ENCODE data around the gene NDUFA13. TPM values are rescaled to one million over a fixed set of nuclear protein-coding genes. Genes with fewer than 3 reads are reported as not detected.

Gene NDUFA13
- total RNA-seq, 1 experiment from 2014 or later, result 157 TPM

- in situ Hi-C loops (cut with HindIII; ENCODE audit: low pct_unique_long_range_greater_than_20kb, low sequenced_read_pairs), result no loop called here
- DNase-seq (ENCODE audit: low read depth, low spot score), result no peak
These were observed 13.0 kb upstream of the NDUFA13 start for GRCh38 chr19:19502808-19503602.

- no peak for DNase-seq (ENCODE audit: low read depth, low spot score)
- in situ Hi-C loops (cut with HindIII; ENCODE audit: low pct_unique_long_range_greater_than_20kb, low sequenced_read_pairs), result no loop called here
These were observed 11.0 kb upstream of the NDUFA13 start for GRCh38 chr19:19504754-19505668.

- in situ Hi-C loops (cut with HindIII; ENCODE audit: low pct_unique_long_range_greater_than_20kb, low sequenced_read_pairs), result no loop called here
- no peak for DNase-seq (ENCODE audit: low read depth, low spot score)
These were observed 10.2 kb upstream of the NDUFA13 start for GRCh38 chr19:19505669-19506326.

- DNase-seq (ENCODE audit: low read depth, low spot score), result no peak
- in situ Hi-C loops (cut with HindIII; ENCODE audit: low pct_unique_long_range_greater_than_20kb, low sequenced_read_pairs), result no loop called here
These were observed 9.4 kb upstream of the NDUFA13 start for GRCh38 chr19:19506592-19506991.

- in situ Hi-C loops (cut with HindIII; ENCODE audit: low pct_unique_long_range_greater_than_20kb, low sequenced_read_pairs), result no loop called here
- no peak for DNase-seq (ENCODE audit: low read depth, low spot score)
These were observed 8.7 kb upstream of the NDUFA13 start for GRCh38 chr19:19507354-19507753.

GRCh38 chr19:19508217-19508616 lies 7.8 kb upstream of the NDUFA13 start:
- in situ Hi-C loops (cut with HindIII; ENCODE audit: low pct_unique_long_range_greater_than_20kb, low sequenced_read_pairs), result no loop called here
- no peak for DNase-seq (ENCODE audit: low read depth, low spot score)

- in situ Hi-C loops (cut with HindIII; ENCODE audit: low pct_unique_long_range_greater_than_20kb, low sequenced_read_pairs), result no loop called here
- no peak for DNase-seq (ENCODE audit: low read depth, low spot score)
These were observed 5.6 kb upstream of the NDUFA13 start for GRCh38 chr19:19510432-19510831.

- in situ Hi-C loops (cut with HindIII; ENCODE audit: low pct_unique_long_range_greater_than_20kb, low sequenced_read_pairs), result no loop called here
- no peak for DNase-seq (ENCODE audit: low read depth, low spot score)
These were observed 2.3 kb upstream of the NDUFA13 start for GRCh38 chr19:19513682-19514081.

- no peak for DNase-seq (ENCODE audit: low read depth, low spot score)
- in situ Hi-C loops (cut with HindIII; ENCODE audit: low pct_unique_long_range_greater_than_20kb, low sequenced_read_pairs), result no loop called here
These were observed 1.8 kb upstream of the NDUFA13 start for GRCh38 chr19:19514215-19514657.

GRCh38 chr19:19514881-19515641 lies 964 bp upstream of the NDUFA13 start, which contains the start of gene TSSK6:
Gene TSSK6 (minus strand): TSS chr19:19515548. CDS start chr19:19515427, 121 bp downstream.
- DNase-seq (ENCODE audit: low read depth, low spot score), result no peak
- in situ Hi-C loops (cut with HindIII; ENCODE audit: low pct_unique_long_range_greater_than_20kb, low sequenced_read_pairs), result no loop called here

GRCh38 chr19:19517235-19517619 lies 1.2 kb downstream of the NDUFA13 start:
- in situ Hi-C loops (cut with HindIII; ENCODE audit: low pct_unique_long_range_greater_than_20kb, low sequenced_read_pairs), result no loop called here
- no peak for DNase-seq (ENCODE audit: low read depth, low spot score)

GRCh38 chr19:19520989-19521388 lies 5.0 kb downstream of the NDUFA13 start:
- in situ Hi-C loops (cut with HindIII; ENCODE audit: low pct_unique_long_range_greater_than_20kb, low sequenced_read_pairs), result no loop called here
- DNase-seq (ENCODE audit: low read depth, low spot score), result no peak

- no peak for DNase-seq (ENCODE audit: low read depth, low spot score)
- in situ Hi-C loops (cut with HindIII; ENCODE audit: low pct_unique_long_range_greater_than_20kb, low sequenced_read_pairs), result no loop called here
These were observed 7.2 kb downstream of the NDUFA13 start for GRCh38 chr19:19523177-19523576.

- in situ Hi-C loops (cut with HindIII; ENCODE audit: low pct_unique_long_range_greater_than_20kb, low sequenced_read_pairs), result no loop called here
- no peak for DNase-seq (ENCODE audit: low read depth, low spot score)
These were observed 8.0 kb downstream of the NDUFA13 start for GRCh38 chr19:19524053-19524452.

GRCh38 chr19:19525611-19526380 lies 9.8 kb downstream of the NDUFA13 start:
- no peak for DNase-seq (ENCODE audit: low read depth, low spot score)
- in situ Hi-C loops (cut with HindIII; ENCODE audit: low pct_unique_long_range_greater_than_20kb, low sequenced_read_pairs), result no loop called here

GRCh38 chr19:19526581-19527370 lies 10.8 kb downstream of the NDUFA13 start:
- in situ Hi-C loops (cut with HindIII; ENCODE audit: low pct_unique_long_range_greater_than_20kb, low sequenced_read_pairs), result no loop called here
- no peak for DNase-seq (ENCODE audit: low read depth, low spot score)

Measured in SK-MEL-5 (cell line).